GM21447 (cell line): ENCODE measurements around the gene OR2B2.

Experiments used
- ATAC-seq: cut with Tn5 transposase; IDR thresholded peaks from one replicate; pipeline ENCODE4 v1.9.1; 2021; ENCODE audit not compliant: unreplicated experiment

Gene OR2B2

GRCh38 chr6:27893836-27894807 lies 18.1 kb downstream of the OR2B2 start:
- ATAC-seq: peak; percentile 15

- peak; percentile 41 for ATAC-seq
Measured at GRCh38 chr6:27893059-27893835, 18.9 kb downstream of the OR2B2 start.

- ATAC-seq: no peak
Measured at GRCh38 chr6:27892649-27893058, 19.5 kb downstream of the OR2B2 start.

GRCh38 chr6:27891320-27891875 lies 20.8 kb downstream of the OR2B2 start:
- no peak for ATAC-seq

GRCh38 chr6:27890445-27891319 lies 21.5 kb downstream of the OR2B2 start:
- ATAC-seq: peak; percentile 37

GRCh38 chr6:27889628-27890444 lies 22.4 kb downstream of the OR2B2 start:
- no peak for ATAC-seq

GRCh38 chr6:27889275-27889627 lies 22.9 kb downstream of the OR2B2 start:
- no peak for ATAC-seq

- no peak for ATAC-seq
Measured at GRCh38 chr6:27888566-27888965, 23.6 kb downstream of the OR2B2 start.

- no peak for ATAC-seq
Measured at GRCh38 chr6:27886073-27886472, 26.1 kb downstream of the OR2B2 start.

GRCh38 chr6:27883136-27883535 lies 29.1 kb downstream of the OR2B2 start:
- no peak for ATAC-seq

- ATAC-seq: no peak
Measured at GRCh38 chr6:27882624-27883023, 29.6 kb downstream of the OR2B2 start.

GRCh38 chr6:27879837-27880236 lies 32.4 kb downstream of the OR2B2 start:
- ATAC-seq: no peak

GRCh38 chr6:27874016-27874415 lies 38.2 kb downstream of the OR2B2 start:
- ATAC-seq: no peak

- no peak for ATAC-seq
Measured at GRCh38 chr6:27873021-27873940, 38.9 kb downstream of the OR2B2 start.

- ATAC-seq: no peak
Measured at GRCh38 chr6:27872642-27873020, 39.6 kb downstream of the OR2B2 start.

- ATAC-seq: peak; percentile 49
Measured at GRCh38 chr6:27871924-27872638, 40.1 kb downstream of the OR2B2 start.

- ATAC-seq: no peak
Measured at GRCh38 chr6:27870291-27870870, 41.8 kb downstream of the OR2B2 start.

GRCh38 chr6:27868311-27868710 lies 43.9 kb downstream of the OR2B2 start:
- no peak for ATAC-seq
